GM18507 (cell line): ENCODE data around the gene ZSCAN10.

Source experiments
- DNase-seq: peaks from one replicate; pipeline ENCODE4 v3.0.0; 2011; ENCODE audit warnings: low read depth; ENCODE audit not compliant: insufficient read length; ENCODE audit errors: extremely low spot score
- FAIRE-seq: peaks from 2 replicates; lab custom pipeline; 2011; peaks lifted over from hg19 to GRCh38; lab: Jason Lieb, UNC

The ZSCAN10 gene

GRCh38 chr16:3113765-3114479 lies 14.8 kb upstream of the ZSCAN10 start:
- DNase-seq (no peak), FAIRE-seq (no peak)

- DNase-seq = no peak
- no peak for FAIRE-seq
Observed at GRCh38 chr16:3112881-3113574, 13.9 kb upstream of the ZSCAN10 start.

DNA sequence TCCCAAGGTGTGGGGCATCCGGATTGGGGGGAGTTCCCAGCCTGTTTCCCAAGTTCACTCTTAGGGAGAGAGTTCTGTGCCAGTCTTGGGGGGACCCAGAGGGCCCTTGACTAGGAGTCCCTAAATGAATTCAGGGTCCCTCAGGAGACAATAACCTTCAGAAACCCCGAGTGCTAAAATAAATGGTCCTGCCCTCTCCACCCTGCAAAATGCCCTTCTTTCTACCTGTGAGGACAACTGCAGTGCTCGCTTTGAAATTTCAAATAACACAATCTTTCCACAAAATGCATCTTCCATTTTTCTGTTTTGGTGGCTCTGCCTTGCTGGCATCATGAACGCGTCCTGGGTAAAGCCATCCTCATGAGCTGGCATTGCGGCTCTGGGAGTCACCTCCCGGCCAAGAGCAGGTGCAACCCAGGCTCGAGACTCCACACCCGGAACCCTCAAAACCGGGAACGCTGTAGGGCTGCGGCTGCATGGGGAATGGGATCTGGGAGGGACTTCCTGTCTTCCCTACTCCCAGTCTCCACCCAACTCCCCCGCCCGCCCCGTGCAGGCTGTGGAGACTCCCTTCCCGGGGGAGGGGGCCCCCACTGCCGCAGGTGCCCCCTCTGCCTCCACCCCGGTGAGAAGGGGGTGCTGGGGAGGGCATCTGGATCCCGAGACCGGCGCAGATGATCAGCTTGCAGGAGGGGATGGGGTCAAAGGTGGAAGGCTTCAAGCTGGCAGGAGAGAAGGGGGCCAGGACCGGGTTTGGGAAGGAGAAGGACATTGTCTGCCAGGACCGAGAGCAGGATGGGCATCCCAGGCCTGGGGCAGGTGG lies 13.2 kb upstream of the ZSCAN10 start, which contains the start of gene ZNF205:
ZNF205 (plus strand) TSS at position 529 of the 823 bp plus-strand sequence. CDS start 845 bp downstream, outside the sequence.
- DNase-seq = no peak
- no peak for FAIRE-seq

- FAIRE-seq (peak; percentile 62), DNase-seq (peak; percentile 97)
Observed at GRCh38 chr16:3106205-3106928, 7.3 kb upstream of the ZSCAN10 start.

GRCh38 chr16:3101841-3102470 lies 2.9 kb upstream of the ZSCAN10 start:
- FAIRE-seq (no peak), DNase-seq (no peak)

DNA sequence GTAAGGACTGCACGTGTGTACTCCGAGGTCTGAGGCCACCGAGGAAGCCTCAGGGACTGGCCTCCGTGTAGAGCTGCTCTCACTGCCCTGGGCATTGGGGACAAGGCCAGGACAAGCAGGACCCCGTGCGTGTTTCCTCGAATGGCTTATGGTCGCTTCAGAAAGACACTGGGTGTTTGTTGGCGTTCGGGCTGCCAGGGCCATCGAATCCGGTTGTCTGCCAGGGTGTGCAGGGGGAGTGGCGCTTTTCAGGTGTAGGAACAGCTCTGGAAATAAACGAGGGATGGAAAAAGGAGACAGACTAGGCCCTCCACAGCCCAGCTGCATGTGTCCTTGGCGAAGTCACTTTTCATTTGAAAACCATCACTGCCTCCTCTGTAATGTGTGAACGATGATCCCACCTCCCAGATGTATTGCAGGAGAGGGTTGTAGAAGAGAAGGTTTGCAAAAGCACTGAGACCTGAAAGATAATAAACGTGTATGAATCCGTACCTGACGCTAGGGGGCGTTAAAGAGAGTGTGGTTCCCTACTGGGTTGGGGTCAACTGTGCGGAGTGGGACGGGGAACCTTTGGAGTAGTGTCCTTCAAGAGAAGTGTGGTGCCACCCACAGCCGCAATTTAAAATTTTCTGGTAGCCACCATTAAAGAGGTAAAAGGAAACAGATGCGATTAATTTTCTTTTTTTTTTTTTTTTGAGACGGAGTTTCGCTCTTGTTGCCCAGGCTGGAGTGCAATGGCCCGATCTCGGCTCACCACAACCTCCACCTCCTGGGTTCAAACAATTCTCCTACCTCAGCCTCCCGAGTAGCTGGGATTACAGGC lies 2.1 kb upstream of the ZSCAN10 start:
- no peak for DNase-seq
- peak; percentile 50 for FAIRE-seq

DNA sequence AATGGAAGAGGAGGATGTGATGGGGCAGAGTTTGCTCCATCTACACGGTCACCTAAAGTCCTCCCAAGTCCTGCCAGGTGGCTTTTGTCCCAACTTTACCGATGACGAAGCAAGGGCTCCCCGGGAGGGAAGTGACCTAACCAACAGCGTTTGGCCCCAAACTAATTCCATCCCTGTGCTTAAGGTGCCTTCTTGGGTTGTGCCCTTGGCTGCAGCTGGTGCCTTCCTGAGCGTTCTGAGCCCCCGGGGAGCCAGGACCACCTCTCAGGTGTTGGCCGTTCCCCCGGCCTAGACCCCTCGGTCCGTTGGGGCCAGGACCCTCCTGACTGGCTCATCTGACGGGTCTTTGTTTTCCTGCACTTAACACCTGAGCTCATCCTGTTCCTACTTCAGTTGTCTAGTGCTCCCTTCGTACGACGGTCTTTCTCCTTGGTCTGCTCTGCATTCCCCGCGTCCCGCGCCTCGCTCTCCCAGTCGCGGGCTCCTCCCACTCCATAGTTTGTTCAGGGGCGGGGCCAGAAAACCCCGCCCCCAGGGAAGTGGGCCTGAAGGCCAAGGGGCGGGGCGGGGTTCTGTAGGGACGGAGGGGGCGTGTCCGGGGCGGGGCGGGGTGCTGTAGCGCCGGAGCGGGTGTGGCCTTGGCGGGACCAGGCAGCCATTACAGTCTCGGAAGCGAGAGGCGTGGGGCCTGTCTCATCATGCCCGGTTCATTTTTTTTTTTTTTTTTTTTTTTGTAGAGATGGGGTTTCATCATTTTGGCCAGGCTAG lies 822 bp upstream of the ZSCAN10 start:
- DNase-seq (peak; percentile 88), FAIRE-seq (peak; percentile 81)

- DNase-seq (no peak), FAIRE-seq (no peak)
Observed at GRCh38 chr16:3099395-3099731, 269 bp upstream of the ZSCAN10 start.

GRCh38 chr16:3097266-3097665 lies 1.8 kb downstream of the ZSCAN10 start:
- FAIRE-seq (no peak), DNase-seq (no peak)

GRCh38 chr16:3096362-3096761 lies 2.7 kb downstream of the ZSCAN10 start:
- FAIRE-seq = no peak

GRCh38 chr16:3095869-3096268 lies 3.2 kb downstream of the ZSCAN10 start:
- peak; percentile 73 for FAIRE-seq
- peak; percentile 64 for DNase-seq

More at GRCh38 chr16:3096362-3096761, 2.7 kb downstream of the ZSCAN10 start:
- no peak for DNase-seq

- DNase-seq = no peak
- peak; percentile 44 for FAIRE-seq
Observed at GRCh38 chr16:3094289-3095027, 4.6 kb downstream of the ZSCAN10 start.

DNA sequence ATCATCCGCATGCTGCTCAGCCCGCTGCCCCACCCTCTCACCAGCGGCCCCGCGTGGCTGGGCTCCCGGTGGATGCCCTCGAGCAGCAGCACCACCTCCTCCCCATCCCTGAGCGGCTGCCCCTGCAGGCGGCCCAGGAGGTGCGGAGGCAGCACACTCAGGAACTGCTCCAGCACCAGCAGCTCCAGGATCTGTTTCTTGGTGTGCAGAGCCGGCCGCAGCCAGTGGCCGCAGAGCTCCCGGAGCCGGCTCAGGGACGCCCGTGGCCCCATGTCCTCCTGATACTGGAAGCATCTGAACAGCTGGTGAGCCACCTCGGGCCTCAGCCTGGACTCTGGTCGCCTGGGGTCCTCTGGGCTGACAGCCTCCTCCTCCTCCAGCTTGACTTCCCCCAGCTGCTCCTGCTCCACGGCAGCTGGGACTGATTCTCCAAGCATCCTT lies 6.6 kb downstream of the ZSCAN10 start:
- no peak for FAIRE-seq
- DNase-seq = no peak

- FAIRE-seq (no peak), DNase-seq (no peak)
Observed at GRCh38 chr16:3091551-3091950, 7.5 kb downstream of the ZSCAN10 start.

DNA sequence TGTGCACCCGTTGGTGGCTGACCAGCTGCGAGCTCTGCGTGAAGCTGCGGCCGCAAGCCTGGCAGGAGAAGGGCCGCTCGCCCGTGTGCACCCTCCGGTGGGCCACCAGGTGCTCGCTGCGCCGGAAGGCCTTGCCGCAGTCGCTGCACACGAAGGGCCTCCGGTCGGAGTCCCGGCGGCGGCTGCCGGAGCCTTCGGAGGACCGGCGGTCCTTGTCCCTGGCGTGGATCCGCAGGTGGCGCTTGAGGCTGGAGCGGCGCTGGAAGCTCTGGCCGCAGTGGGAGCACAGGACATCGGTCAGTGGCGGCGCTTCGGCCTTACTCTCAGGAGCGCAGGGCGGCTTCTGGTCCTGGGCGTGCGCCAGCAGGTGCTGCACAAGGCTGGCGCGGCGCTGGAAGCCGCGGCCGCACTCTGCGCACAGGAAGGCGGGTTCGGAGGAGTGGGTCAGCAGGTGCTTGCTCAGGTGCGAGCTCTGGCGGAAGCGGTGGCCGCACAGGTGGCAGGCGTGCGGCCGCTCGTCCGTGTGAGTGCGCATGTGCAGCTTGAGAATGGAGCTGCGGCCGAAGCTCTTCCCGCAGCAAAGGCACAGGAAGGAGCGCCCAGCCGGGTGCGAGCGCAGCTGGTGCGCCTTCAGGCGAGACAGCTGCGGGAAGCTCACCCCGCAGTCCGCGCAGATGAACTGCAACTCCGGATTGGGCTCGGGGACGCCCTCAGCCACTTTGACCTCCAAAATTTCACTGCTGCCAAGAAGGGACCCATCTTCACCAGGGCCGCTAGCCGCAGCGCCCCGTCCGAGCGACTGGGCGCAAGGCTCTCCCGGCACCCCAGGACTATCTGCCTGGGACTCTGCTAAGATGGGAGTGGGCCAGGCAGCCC lies 9.1 kb downstream of the ZSCAN10 start:
- DNase-seq (no peak), FAIRE-seq (no peak)
